NCI-H1417 (cell line): ENCODE data around the gene CPN2.

Experiments
- DNase-seq, 3 experiments: peaks; one replicate each; lab custom pipeline; 2025; lab: John Stamatoyannopoulos, UW

The CPN2 gene

DNA sequence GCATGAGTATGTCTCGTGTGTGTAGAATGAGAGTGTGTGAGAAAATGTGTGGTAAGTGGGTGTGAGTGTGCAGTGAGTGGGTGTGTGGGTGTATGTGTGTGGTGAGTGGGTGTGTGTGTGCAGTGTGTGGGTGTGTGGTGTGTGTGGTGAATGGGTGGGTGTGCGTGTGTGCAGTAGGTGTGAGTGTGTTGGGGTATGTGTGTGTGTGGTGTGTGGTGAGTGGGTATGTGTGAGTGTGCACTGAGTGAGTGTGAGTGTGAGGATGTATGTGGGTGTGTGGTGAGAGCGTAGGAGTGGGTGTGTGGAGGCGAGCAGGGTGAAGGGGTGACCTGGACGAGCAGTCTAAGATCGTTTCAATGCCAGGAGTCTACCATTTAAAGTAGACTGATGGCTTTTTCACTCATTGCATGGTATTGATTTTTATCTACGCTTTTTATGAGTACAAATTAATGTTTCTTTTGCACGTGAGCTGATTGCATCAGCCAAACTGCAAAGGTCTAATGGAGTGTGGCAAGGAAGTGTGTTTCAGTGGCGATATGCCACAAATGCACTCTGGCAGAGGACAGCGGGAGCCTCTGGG is 1.6 kb upstream of the CPN2 start:
- no peak for DNase-seq

- no peak for DNase-seq
Measured at GRCh38 chr3:194351952-194352536, 916 bp upstream of the CPN2 start.

- no peak for DNase-seq
Measured at GRCh38 chr3:194350726-194351071, 429 bp downstream of the CPN2 start.

GRCh38 chr3:194348354-194348753 is 2.8 kb downstream of the CPN2 start:
- DNase-seq, result no peak

- DNase-seq, result no peak
Measured at GRCh38 chr3:194346621-194347020, 4.5 kb downstream of the CPN2 start.

DNA sequence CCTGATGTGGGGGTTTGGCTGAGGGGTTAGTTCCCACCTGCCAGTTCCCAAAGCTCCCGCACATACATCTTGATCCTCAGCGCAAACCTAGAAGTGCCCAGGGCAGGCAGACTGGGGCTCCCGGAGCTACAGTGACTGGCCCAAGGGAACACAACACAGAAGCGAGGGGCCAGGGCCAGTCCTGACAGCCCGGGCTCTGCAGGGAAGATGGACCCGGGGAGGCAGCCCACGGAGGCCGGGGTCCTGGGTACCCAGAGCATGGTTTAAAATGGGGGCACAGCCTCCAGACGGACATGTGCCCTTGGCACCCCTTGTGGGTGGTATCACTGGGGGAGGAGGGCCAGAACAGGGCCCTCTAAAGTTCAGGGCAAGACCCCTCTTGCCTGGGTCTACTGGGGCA is 5.1 kb downstream of the CPN2 start:
- no peak for DNase-seq

DNA sequence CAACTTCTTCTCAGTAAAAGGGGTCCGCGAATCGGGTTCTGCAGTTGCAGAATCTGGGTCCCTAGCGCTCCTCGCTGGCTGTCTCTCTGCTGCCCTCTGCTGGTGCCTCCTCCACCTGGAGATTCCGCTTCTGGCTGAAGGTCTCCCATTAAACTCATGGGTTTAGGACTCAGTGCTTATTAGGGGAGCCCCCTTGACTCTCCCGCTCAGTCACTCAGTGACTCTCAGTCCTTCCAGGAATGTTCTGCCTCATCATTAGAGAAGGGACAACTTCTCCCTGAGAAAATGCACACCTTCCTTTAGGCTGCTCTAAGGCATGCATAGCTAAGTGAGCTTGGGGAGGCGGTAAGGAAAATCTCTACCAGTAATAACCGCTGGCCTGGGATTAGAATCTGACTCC is 7.1 kb downstream of the CPN2 start:
- peak; percentile 25 to 32 (median 27) for DNase-seq

- DNase-seq, result no peak
Measured at GRCh38 chr3:194343561-194343893, 7.6 kb downstream of the CPN2 start.

DNA sequence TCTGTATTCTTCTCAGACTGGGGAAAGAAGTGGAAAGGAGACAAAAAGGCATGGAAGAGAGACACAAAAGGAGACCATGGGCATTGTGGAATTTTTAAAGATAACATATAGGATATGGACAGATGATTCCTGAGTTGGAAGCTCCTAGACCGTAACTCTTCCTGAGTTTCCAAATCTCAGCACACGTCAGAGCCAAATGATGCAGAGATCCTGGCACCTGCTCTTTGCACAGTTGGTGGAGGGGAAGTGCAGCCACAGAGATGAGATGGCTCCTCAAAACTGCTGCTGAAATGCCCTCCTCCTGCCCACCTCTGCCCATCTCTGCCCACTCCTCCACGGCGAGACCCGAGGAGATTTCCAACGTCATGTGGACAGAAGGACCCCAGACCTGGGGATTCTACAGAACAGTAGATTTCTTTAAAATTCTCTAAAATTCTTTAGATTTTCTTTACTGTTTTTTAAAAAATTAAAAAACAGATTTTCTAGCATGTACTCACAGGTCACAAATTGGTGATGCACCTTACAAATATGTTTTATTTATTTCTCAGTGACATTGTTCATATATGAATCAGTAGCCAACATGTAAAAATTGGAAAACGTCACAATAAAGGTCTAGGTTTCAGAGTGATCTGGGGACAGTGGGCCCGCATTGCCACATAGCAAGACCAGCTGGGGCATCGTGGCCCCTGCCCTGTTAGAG is 8.1 kb downstream of the CPN2 start:
- DNase-seq, result no peak

- no peak for DNase-seq
Measured at GRCh38 chr3:194340757-194341400, 10.2 kb downstream of the CPN2 start.

GRCh38 chr3:194339840-194340239 is 11.3 kb downstream of the CPN2 start:
- no peak for DNase-seq

DNA sequence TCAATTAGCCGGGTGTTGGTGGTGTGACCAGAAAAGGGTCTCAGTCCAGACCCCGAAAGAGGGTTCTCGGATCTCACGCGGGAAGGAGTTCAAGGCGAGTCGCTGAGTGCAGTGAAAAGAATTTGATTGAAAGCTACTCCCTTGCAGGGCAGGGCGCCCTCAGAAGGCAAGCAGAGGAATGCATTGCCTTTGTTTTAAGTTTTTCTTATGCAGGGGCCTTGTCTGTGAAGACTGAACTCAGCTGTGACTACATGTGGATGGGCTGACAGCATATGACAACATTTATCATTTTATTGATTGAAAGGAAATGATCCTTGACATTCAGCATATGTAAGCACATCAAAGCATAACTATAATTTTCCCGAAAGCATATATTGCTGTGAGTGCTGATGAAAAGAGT is 11.8 kb downstream of the CPN2 start:
- DNase-seq, result no peak

DNA sequence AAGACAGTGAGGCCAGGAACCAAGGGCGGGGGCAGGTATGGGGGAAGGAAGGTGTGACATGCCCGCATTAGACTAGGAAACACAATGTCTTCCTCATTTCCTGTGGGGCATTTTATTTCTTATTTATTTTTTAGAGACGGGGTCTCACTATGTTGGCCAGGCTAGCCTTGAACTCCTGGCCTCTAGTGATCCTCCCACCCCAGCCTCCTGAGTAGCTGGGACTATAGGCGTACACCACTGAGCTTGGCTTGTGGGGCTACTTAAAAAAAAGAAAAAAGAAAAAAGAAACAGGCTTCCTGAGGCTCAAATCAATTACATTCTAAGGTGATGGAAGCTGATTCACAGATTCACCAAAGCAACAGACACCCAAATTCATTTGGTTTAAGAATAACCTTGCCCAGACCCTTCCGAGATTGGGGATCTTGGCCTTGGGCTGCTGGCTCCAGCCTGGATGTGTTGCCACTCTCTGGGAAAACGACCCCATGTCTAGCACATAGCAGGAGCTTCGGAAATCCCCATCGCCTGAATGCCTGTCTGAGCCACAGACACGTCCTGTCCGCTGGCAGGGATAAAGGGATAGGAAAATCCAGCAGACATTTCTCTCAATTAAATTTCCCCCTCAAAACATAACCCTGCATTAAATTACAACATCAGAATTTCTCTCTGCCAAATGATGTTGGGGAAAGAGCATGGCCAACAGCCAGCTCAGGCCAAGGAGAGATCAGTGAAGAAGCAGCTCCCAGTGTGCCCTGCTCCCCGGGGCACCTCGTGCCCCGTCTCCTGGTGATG is 13.0 kb downstream of the CPN2 start:
- DNase-seq, result no peak

DNA sequence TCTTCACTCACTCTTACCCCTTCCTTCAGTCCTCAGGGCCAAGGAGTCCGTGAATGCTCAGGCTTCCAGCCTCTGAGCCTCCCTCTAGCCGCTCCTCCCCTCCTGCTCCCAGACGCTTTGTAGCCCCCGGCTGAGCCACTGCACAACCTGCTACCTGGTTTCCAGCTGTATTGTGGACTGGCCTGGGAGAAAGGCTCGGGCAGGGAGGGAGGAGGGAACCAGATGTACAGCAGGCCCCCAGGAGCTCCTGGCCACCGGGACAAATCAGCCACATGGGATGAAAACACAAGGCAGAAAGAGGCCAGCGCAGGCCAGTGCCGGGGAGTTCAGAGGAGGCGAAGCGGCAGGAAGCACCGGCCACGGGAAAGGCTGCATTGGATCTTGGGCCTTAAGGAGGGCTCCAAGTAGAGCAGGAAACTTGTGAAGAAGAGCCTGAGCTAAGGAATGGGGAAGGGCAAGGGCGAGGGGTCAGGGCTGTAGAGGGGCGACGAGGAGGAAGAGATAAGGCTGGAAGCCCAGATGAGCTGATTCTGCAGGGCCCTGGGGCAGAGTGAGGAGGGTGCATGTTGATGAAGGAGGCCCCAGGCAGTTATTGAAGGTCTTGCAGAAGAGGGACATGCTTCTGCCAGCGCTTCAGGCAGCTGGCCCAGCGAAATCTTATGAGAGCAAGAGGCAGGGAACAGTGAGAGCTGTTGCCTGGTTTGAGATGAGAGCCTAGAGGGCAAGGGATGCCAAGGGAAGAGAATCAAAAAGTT is 14.3 kb downstream of the CPN2 start:
- no peak for DNase-seq

DNA sequence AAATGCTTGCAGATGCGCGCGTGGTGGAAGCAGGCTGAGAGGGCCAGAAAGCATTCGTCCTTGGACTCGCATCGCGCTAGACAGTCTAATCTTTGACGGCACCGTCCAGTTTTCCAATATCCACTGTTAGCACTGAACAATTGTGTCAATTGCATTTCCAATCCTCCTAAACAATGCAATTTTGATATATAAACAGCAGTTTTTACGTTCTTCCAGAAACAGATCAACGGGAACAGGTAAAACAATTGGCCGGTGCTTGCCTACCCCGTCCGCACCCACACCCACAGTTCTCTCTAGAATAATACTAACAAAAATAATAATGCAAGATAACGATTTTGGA is 17.2 kb downstream of the CPN2 start:
- no peak for DNase-seq

- no peak for DNase-seq
Measured at GRCh38 chr3:194333212-194333980, 17.7 kb downstream of the CPN2 start.

DNA sequence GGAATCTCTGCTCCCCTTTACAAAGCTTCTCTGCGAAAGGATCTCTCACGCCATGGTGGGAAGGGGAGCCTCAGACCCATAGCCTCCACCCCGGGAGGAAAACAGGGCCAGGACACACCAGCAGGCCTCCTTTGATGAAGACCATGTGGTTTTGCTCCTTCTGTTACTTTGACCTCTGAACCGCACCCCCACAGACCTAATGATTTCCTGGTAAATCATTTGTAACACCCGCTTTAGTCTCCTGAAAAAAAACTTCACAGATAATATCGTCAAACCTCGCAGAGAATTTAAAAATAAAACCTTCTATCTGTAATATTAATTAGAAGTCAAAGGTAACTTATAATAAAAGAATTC is 18.3 kb downstream of the CPN2 start:
- DNase-seq, result no peak

DNA sequence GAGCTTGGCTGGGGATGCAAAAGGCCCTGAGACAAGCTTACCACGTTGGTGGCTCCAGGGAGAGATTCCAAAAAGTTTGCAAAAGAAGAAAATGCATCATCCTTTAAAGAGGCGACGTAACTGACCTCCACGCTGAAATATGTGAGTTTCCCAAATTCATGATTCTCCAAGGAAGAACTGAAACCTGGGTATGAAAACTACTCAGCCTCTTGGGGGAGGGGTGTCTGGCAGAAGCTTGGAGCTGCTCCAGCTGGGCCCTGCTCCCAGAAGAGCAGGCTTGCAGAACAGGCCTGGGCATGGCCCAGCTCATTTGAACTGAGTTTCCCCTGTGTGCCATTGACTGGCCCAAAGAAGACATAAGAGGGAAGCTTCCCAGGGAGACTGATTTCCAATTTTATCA is 20.5 kb downstream of the CPN2 start:
- DNase-seq, result no peak

- no peak for DNase-seq
Measured at GRCh38 chr3:194330160-194330559, 21.0 kb downstream of the CPN2 start.

- no peak for DNase-seq
Measured at GRCh38 chr3:194329583-194329965, 21.6 kb downstream of the CPN2 start.

- no peak for DNase-seq
Measured at GRCh38 chr3:194328942-194329582, 22.1 kb downstream of the CPN2 start.
